Activated T-cell treated with anti-CD3 and anti-CD28 coated beads for 48 hours (primary cell): ENCODE data around the gene TBX20.
"Not testable (repeated sequence)": the region's sequence is repeated elsewhere in the genome, so short reads cannot be mapped to it uniquely, and the experiment has no call there.

Experiments used
- DNase-seq: peaks from one replicate; pipeline ENCODE4 v3.0.0-alpha.2; 2020; ENCODE audit warnings: low read depth

The TBX20 gene

GRCh38 chr7:35255443-35256255 lies 1.7 kb upstream of the TBX20 start:
- DNase-seq, result no peak

GRCh38 chr7:35254496-35255442 lies 869 bp upstream of the TBX20 start:
- DNase-seq, result no peak

DNA sequence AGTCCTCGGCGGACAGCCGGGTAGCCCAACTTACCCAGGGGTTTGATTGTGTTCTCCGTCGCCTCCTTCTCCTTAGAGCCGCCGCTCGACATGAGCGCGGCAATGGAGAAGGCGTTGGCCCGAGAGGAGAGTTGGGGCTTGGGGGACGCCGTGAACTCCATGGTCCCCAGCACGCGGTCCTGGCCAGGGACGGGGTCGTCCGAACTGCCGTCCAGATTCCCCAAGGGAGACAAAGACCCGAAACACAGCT lies 515 bp downstream of the TBX20 start:
- DNase-seq, result no peak

DNA sequence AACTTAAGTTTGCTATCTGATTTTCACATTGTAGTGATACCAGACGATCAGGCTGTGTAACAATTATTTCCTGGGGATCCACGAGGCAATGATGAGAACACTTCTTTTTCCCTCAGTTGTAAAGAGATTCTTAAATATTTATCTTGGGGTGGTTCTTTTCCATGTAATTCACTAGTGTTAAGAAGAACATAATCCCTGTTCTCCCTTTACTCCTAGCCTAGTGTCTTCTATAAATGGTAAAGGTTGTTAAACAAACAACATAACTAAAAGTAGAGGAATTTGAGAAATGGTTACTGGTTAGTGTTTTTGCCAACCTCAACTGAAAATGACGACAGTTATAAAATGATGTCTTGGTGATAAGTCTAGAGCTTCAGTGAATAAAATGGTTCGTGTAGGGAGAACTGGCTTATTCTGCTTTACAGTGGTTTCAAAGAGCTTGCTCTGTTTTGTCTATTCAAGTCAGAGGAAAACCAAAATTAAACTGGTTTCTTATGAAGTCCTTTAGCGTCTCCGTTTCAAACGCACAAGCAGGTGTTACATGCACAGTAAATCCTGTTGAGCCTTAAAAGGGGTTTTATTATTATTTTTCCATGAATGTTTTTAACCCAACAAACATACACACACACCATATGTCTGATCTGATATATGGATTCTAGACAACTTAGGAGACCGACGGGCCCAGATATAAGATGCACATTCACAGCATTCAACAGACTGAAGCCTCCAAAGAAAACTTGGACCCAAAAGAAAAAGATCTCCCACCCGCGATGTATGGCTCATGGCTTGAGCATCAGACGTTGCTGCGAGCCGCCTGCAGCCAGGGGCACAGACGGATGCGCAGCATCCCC lies 1.1 kb downstream of the TBX20 start:
- no peak for DNase-seq

DNA sequence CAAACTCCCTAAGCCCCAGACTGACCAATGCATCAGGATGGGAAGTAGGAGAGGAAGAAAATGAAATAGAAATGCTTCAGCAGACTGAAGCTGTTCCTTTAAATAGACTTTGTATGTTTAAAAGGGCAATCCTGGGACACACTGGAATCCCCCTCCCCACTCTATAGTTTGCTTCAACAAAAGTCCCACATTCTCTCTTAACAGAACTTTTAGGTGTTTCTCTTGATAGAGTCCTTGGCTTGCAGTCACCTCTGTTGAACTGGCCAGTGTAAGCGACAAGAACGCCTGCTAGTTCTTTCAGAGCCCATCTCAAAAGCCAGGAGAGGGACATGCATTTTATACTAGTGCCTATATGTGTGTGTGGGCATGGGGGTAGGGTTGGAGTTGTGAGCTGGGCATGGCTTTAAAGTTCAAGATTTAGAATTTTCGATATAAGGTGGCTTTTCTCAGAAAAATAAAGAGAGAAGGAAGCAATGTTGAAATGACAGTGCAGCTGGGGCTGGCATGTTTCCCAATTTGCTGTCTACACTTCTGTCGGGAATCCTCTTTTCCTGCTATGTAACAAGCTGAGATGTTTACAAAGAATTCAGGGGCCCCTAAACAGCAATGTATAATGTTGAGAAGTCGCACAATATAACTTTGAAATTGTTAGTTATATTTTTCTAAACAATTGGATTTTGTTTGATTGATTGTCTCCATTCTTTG lies 2.1 kb downstream of the TBX20 start:
- DNase-seq, result no peak

GRCh38 chr7:35250941-35251340 lies 3.0 kb downstream of the TBX20 start:
- DNase-seq, result no peak

DNA sequence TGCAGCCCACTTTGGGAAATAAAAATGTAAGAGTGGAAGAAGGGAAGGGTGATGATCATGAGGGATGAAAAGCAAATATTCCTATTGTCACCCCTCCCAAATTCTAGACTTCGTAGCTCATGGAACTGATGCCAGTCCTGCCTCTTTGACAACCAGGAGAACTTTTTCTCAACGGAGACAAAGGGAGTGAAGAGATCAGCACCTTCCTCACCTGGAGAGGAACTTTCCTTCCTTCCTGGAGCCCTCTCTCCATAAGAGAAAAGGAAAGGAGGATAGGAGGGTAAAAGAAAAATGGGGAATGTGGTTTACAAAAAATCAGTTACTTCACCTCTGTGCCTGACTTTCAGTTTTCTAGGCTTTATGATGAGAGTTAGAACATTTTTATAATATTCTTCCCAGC lies 3.4 kb downstream of the TBX20 start:
- no peak for DNase-seq

DNA sequence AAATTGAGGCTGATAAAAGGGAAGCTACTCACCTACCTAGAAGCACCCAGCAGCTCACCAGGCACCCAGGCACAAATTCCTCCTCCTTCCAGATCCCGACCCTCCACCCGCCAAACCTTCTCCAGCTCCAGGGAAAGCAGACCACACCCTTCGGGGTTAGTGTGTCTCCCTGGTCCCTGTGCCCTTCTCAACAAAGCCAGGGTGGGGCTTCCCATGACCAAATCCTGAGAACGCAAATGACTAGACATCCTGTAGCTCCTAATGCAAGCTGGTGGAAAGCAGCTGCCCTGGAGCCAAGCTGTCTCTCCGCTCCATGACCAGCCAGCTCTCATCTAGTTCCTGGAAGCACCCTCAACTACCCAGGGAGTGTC lies 4.4 kb downstream of the TBX20 start:
- no peak for DNase-seq

- no peak for DNase-seq
Measured at GRCh38 chr7:35248576-35249536, 5.0 kb downstream of the TBX20 start.

DNA sequence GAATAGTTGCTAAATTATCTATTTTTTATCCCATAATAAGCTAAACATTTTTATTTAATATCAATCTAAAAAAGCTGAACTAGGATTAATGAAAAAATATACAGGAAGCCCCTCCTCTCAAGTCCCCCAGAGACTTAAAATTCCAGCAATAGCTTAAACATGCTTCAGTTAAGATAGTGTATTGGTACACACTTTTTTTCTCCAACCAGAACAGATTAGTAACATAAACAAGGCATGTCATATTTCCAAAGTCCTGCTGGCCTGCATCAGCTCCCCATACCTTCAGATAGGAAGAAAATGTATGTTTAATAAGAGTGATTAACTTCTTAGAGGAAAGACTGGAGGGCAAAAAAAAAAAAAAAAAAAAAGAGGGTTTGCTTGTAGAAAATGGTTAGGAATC lies 7.1 kb downstream of the TBX20 start:
- no peak for DNase-seq

- no peak for DNase-seq
Measured at GRCh38 chr7:35241884-35242283, 12.0 kb downstream of the TBX20 start.

GRCh38 chr7:35241436-35241835 lies 12.5 kb downstream of the TBX20 start:
- no peak for DNase-seq

- not testable (repeated sequence) for DNase-seq
Measured at GRCh38 chr7:35241008-35241407, 12.9 kb downstream of the TBX20 start.

DNA sequence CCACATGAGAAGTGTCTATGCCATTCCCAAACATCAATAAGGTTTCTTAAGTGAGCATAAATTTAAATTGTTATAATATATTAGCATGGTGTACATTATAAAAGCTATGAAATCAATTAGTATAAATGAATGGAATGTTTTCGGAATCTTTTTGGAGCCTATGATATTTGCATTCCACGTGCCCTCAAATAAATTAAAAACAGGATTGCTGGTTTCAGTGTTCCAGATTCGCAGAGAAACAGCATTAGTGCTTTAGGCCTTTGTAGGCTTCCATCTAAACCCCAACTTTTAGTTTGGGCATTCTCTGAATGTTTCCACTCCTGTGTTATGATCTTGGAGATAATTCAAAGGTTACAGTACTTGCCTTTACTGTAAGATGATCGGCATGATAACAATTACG lies 15.4 kb downstream of the TBX20 start:
- not testable (repeated sequence) for DNase-seq

- DNase-seq, result no peak
Measured at GRCh38 chr7:35232994-35233393, 20.9 kb downstream of the TBX20 start.

DNA sequence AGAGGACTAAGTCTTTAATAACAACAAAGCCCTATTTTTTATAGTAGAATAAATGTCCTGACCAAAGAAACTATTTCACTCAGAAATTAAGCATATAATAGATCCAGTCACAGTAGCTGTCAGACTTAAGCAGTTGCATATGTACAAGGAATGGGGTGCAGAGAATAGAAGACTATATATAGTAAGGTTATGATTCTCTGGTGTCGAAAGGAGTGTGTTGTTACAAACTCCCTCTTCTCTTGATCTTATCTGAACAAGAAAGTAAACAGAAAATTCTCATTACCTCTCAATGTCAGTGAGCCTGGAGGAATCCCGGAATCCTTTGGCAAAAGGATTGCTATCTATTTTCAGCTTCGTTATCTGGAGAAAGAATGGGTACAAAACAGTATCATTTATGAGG lies 22.7 kb downstream of the TBX20 start:
- not testable (repeated sequence) for DNase-seq

- not testable (repeated sequence) for DNase-seq
Measured at GRCh38 chr7:35229116-35229780, 24.7 kb downstream of the TBX20 start.

GRCh38 chr7:35228496-35229051 lies 25.3 kb downstream of the TBX20 start:
- DNase-seq, result not testable (repeated sequence)

- DNase-seq, result not testable (repeated sequence)
Measured at GRCh38 chr7:35227438-35227837, 26.5 kb downstream of the TBX20 start.

DNA sequence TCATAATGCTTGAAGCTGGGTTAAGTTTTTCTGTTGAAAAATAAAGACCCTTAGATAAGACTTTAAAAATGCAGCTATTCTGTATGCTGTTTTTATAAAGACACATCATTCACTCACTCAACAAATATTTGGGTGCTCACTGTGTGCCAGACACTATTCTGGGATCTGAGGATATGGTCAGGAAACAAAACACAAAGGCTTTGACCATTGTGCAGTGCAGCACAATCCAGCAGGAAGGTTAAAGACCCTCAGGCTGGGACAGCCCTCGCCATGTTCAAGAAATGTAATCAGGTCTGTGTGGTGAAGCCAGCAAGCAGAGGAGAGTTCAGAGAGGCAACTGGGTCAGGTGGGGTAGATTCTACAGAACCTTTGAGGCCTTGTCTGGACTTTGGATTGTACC lies 31.5 kb downstream of the TBX20 start:
- not testable (repeated sequence) for DNase-seq
